Activated CD8-positive, alpha-beta memory T cell treated with anti-CD3 and anti-CD28 coated beads for 1 hour (primary cell): ENCODE measurements around the gene PRKG1.
"Not testable (repeated sequence)": the region's sequence is repeated elsewhere in the genome, so short reads cannot be mapped to it uniquely, and the experiment has no call there.

Experiments
- DNase-seq, 2 donors: peaks; one replicate each; pipeline ENCODE4 v3.0.0-alpha.2; 2020; ENCODE audit warnings: low read depth in 1 of 2; ENCODE audit errors: extremely low read depth in 1 of 2

The PRKG1 gene

GRCh38 chr10:52212802-52213201, 1138.5 kb downstream of the PRKG1 start:
- DNase-seq, result no peak

DNA sequence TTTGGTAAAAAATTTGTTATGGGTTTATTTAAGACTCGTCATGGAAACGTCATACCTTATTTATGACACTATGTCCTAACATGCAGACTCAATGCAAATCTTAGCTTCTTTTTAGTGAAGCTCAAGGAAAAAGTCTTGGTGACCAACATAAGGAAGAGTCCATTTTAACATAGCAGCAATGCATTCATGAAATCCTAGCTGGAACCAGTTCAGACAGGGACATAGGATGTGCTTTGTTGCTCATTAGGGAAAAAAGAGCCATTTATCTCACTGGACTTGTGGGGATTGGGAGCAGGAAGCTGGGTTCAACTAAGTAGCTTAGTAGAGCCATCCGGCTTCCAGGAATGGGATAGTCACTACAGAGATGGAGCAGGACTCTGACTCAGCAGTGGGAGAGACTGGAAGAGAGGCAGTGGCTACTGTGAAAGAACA, 1139.0 kb downstream of the PRKG1 start:
- DNase-seq, result no peak

- DNase-seq, result peak in 1 of 2 donors; percentile 2
These were observed 1141.6 kb downstream of the PRKG1 start for GRCh38 chr10:52215745-52216361.

GRCh38 chr10:52216852-52217251, 1142.6 kb downstream of the PRKG1 start:
- no peak for DNase-seq

DNA sequence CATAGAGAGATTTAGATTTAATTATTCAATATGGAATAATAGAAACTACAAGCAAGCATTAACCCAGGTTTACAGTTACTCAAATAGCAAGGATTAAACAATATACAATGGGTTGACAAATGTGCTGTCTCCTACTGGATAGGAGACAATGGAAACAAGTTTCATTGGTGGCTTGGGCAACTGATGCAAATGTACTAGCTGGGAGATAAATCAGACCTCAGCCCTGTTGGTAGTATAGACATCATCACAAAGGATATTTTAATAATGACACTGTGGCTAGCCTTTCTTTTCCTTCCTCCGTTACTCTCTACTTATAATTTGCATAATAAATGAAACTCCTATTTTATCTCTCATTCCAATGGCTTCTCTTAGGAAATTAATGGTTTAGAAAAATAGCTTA, 1143.2 kb downstream of the PRKG1 start:
- no peak for DNase-seq

DNA sequence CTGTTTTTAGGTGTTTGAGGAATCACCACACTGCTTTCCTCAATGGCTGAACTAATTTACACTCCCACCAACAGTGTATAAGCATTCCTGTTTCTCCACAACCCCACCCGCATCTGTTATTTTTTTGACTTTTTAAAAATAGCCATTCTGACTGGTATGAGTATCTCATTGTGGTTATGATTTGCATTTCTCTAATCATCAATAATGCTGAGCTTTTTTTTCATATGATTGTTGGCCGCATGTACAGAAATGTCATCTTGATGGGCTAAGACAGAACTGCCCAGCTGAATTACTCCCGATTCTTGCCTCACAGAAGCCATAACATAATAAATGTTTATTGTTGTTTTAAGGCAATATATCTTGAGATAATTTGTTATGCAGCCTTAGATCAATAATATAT, 1146.7 kb downstream of the PRKG1 start:
- no peak for DNase-seq

DNA sequence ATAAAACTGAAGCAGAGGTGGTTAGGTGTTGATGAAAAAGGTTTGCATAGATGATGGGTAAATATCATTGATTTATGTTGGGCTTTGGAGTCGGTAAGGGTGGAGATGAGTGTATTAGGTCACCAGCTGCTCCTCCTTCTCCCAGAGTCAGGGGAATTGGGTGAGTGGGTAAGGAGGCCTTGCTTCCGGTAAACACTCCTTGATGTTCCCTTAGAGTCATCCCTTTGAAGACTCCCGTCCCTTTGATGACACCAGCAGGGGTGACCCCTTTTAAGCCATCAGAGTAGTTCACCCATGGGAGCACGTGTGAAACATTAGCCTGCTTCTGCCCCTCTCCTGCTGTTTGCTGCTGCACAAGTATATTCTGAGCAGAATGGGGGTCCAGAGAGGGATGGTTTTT, 1147.6 kb downstream of the PRKG1 start:
- no peak for DNase-seq

DNA sequence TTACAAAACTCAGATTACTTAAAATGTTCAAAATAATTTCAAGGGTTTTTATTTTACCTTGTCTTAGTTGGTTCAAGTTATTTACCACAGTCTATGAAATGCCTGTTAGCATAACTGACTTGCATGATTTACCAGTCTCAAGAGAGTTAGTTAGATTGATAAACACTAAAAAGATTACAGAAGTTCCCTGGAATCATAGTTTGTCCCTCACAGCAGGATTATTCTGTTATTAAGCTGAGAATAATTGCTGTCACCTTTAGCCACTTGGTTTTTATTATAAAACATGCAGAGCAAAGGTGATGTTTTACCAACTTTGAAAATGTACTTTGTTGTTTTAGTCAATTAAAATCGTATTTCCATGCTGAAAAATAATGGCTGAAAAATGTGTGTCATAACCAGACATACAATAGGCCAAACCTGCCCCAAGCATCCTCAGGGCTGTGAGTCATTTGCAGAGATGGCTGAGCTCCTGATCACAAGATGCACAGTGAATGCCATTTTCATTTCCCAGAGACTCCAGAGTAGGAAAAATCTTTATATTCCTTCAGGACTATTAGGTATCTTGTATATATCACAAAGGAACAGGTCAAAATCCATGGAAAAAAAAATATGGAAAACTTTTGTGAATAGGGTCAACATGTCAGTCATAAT, 1152.0 kb downstream of the PRKG1 start:
- DNase-seq, result no peak

DNA sequence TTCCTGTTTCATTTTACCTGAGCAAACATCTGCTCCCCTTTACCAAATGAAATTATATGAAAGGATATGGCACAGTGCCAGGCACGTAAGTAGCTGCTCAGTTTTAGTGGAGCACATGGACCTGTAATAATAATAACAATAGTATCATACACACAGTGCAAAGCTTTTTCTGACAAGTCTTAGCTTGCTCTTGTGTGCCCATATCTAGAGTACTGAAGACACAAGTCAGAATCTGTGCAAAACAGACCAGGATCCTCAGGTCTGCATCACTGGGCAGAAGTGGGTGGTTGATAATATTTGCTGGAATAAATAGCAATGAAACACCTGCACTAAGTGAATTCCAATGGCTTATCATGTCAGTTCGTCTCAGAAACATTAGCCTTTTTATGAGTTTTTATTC, 1154.3 kb downstream of the PRKG1 start:
- no peak for DNase-seq

DNA sequence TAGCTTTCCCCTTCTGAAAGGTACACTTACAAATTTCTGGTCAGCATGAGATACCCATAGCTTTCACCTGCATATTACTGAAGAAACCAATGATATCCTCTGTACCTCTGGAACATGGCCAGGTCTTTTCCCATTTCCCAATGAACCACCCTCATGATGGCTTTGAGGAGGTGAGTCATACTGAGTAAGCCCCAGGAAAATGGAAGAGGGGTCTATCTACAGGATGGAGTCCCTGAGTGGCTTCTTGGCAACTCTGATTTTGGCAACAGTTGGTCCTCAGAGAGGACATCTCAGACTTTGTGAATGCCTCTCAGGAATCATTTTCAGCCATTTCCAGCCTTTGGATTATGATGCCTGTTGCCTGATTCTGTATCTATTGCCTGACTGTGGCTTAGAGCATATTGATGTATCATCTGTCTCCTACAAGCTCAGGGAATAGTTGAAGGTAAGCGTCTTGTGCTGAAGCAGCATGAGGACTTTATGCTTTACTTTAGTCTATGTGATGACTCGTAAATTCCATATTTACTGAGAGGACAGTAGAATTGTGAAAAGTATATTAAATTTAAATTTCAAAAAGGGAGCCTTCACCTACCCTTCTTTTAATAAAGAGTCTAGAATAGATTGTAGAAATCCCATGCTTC, 1155.1 kb downstream of the PRKG1 start:
- no peak for DNase-seq

GRCh38 chr10:52232561-52233350, 1158.5 kb downstream of the PRKG1 start:
- DNase-seq, result no peak

DNA sequence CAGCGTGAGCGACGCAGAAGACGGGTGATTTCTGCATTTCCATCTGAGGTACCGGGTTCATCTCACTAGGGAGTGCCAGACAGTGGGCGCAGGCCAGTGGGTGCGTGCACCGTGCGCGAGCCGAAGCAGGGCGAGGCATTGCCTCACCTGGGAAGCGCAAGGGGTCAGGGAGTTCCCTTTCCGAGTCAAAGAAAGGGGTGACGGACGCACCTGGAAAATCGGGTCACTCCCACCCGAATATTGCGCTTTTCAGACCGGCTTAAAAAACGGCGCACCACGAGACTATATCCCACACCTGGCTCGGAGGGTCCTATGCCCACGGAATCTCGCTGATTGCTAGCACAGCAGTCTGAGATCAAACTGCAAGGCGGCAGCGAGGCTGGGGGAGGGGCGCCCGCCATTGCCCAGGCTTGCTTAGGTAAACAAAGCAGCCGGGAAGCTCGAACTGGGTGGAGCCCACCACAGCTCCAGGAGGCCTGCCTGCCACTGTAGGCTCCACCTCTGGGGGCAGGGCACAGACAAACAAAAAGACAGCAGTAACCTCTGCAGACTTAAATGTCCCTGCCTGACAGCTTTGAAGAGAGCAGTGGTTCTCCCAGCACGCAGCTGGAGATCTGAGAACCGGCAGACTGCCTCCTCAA, 1159.2 kb downstream of the PRKG1 start:
- not testable (repeated sequence) for DNase-seq

GRCh38 chr10:52239771-52240170, 1165.5 kb downstream of the PRKG1 start:
- DNase-seq, result no peak

- no peak for DNase-seq
These were observed 1171.3 kb downstream of the PRKG1 start for GRCh38 chr10:52245547-52245946.

- DNase-seq, result not testable (repeated sequence)
These were observed 1173.6 kb downstream of the PRKG1 start for GRCh38 chr10:52247929-52248328.

DNA sequence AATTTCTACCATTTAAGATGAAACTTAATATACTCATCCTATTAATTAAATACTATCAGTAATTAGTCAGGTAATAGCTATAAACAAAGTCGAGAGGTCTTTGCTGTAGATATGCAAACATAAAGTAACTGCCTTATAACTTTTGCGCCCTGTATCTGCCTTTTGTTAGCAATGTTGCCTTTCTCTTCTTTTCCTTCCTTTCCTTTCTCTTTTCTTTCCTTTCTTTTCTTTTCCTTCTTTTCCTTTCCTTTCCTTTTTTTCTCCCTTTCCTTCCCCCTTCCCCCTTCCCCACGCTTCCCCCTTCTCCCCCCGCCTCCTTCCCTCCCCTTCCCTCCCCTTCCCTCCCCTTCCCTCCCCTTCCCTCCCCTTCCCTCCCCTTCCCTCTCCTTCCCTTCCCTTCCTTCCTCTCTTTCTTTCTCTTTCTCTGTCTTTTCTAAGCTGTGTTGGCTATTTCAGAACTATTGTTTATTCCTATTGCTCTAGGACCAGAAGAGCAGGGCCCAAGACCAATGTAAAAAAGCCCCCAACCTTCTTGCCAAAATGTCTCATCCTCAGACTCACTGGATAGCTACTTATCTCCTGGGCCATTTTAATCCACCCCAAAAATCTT, 1174.5 kb downstream of the PRKG1 start:
- DNase-seq, result no peak

GRCh38 chr10:52249850-52250395, 1175.6 kb downstream of the PRKG1 start:
- DNase-seq, result no peak

- no peak for DNase-seq
These were observed 1176.2 kb downstream of the PRKG1 start for GRCh38 chr10:52250510-52250909.

DNA sequence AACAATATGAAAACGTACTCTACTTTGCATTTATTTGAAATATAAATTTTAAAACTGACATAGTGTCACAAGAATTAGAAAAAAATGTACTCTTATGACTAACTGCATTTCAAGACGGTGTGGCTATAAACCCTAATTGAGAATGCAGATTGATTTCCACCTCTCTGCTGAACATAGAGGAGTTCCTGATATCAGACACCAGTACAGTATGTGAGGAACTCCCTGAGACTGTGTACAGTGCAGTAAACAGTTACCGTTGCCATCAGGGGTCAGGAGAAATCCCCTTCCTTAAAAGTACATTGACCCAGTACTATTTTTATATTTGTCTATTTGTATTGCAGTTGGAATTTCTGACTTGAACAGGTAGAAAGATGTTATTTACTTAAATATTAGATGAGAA, 1178.0 kb downstream of the PRKG1 start:
- no peak for DNase-seq
